ENCODE data around the gene USP36.

DNA sequence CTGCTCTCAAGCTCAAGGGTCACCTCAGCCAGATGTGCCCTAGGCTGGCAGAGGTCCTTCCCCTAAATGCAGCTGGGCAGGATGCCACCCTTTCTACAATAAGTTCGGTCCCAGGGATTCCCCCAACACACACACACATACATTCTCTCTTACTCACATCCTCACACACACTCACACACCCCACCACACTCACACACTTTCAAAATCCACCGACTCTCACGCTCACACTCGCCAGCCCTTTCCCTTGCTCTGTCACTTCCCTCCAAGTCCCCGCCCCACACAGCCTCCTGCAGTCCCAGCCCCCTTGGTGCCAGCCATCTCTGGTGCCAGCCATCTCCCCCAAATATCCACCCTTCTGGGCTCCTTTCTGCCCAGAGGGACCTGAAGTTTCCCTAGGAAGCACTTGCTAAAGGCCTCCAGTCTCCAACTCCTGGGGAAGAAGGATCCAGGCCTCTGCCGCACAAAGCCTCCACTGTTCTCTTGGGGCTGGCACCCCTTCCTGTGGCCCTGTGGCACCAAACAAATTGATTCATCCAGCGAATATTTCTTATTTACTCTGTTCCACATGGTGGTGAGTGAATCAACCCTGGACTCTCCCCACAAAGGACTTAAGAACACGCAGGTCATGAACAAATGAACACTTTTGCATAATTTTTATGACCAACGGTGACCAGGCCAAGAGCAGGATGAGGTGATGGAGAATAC is 3.8 kb upstream of the USP36 start:
- TF ChIP-seq EZH2phosphoT487 (IDR thresholded peaks at IDR 0.05; ENCODE audit: borderline replicate concordance, low read length) = no peak
- TF ChIP-seq, protein P1, sequence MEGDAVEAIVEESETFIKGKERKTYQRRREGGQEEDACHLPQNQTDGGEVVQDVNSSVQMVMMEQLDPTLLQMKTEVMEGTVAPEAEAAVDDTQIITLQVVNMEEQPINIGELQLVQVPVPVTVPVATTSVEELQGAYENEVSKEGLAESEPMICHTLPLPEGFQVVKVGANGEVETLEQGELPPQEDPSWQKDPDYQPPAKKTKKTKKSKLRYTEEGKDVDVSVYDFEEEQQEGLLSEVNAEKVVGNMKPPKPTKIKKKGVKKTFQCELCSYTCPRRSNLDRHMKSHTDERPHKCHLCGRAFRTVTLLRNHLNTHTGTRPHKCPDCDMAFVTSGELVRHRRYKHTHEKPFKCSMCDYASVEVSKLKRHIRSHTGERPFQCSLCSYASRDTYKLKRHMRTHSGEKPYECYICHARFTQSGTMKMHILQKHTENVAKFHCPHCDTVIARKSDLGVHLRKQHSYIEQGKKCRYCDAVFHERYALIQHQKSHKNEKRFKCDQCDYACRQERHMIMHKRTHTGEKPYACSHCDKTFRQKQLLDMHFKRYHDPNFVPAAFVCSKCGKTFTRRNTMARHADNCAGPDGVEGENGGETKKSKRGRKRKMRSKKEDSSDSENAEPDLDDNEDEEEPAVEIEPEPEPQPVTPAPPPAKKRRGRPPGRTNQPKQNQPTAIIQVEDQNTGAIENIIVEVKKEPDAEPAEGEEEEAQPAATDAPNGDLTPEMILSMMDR (conservative IDR thresholded peaks at IDR 0.05; ENCODE audit: low read depth, low read length) = no peak
- no peak for TF ChIP-seq EZH2 (IDR thresholded peaks at IDR 0.05; ENCODE audit: low read length, unreplicated experiment)
